H9 (cell line): Measurements from ENCODE around the gene ASIC3. TPM values are rescaled to one million over a fixed set of nuclear protein-coding genes. Genes with fewer than 3 reads are reported as not detected.

Source experiments
- DNase-seq: peaks from one replicate; pipeline ENCODE4 v3.0.0-alpha.2; 2017
- H2AFZ ChIP-seq: one replicate; pipeline ENCODE4 v1.6.1; 2013; ENCODE audit warnings: mild to moderate bottlenecking, low read length, control low read depth, moderate library complexity
- H2AK5ac ChIP-seq: 2 replicates; pipeline ENCODE4 v1.6.1; 2013; ENCODE audit warnings: low read length, control low read depth, mixed read lengths; ENCODE audit not compliant: insufficient read length
- H2BK120ac ChIP-seq: one replicate; pipeline ENCODE4 v1.6.1; 2013; ENCODE audit warnings: low read depth, mild to moderate bottlenecking, low read length, control low read depth, inconsistent platforms; ENCODE audit not compliant: poor library complexity, severe bottlenecking
- H2BK12ac ChIP-seq: 2 replicates; pipeline ENCODE4 v1.6.1; 2013; ENCODE audit warnings: low read length, control low read depth, mixed read lengths, low read depth; ENCODE audit not compliant: insufficient read length
- H2BK15ac ChIP-seq: 2 replicates; pipeline ENCODE4 v1.6.1; 2013; ENCODE audit warnings: low read depth, low read length, control low read depth
- H2BK20ac ChIP-seq: one replicate; pipeline ENCODE4 v1.6.1; 2013; ENCODE audit warnings: low read depth, mild to moderate bottlenecking, low read length, control low read depth, inconsistent platforms; ENCODE audit not compliant: poor library complexity, severe bottlenecking
- H2BK5ac ChIP-seq: 2 replicates; pipeline ENCODE4 v1.6.1; 2013; ENCODE audit warnings: low read length, control low read depth, mixed read lengths; ENCODE audit not compliant: insufficient read length
- H3K14ac ChIP-seq: 2 replicates; pipeline ENCODE4 v1.6.1; 2013; ENCODE audit warnings: low read length, control low read depth; ENCODE audit not compliant: insufficient read depth
- H3K18ac ChIP-seq: 2 replicates; pipeline ENCODE4 v1.6.1; 2013; ENCODE audit warnings: low read depth, mild to moderate bottlenecking, mixed read lengths, low read length, control low read depth; ENCODE audit not compliant: insufficient read length
- H3K23ac ChIP-seq: 2 replicates; pipeline ENCODE4 v1.6.1; 2013; ENCODE audit warnings: low read length, control low read depth, mixed read lengths, low read depth; ENCODE audit not compliant: insufficient read length
- H3K23me2 ChIP-seq: 2 replicates; pipeline ENCODE4 v1.6.1; 2013; ENCODE audit warnings: low read depth, mild to moderate bottlenecking, mixed read lengths, low read length, control low read depth; ENCODE audit not compliant: insufficient read length, poor library complexity, severe bottlenecking
- H3K27ac ChIP-seq: 2 replicates; pipeline ENCODE4 v1.5.1; 2013; ENCODE audit warnings: low read length, control low read depth, mixed read lengths, low read depth; ENCODE audit not compliant: insufficient read length
- H3K27me3 ChIP-seq: 2 replicates; pipeline ENCODE4 v1.6.1; 2013; ENCODE audit warnings: low read length, control low read depth, inconsistent platforms; ENCODE audit not compliant: insufficient read depth
- H3K4ac ChIP-seq: 2 replicates; pipeline ENCODE4 v1.6.1; 2013; ENCODE audit warnings: low read depth, mild to moderate bottlenecking, control low read depth, inconsistent platforms, low read length, moderate library complexity
- H3K4me1 ChIP-seq: 2 replicates; pipeline ENCODE4 v1.6.1; 2013; ENCODE audit warnings: low read length, control low read depth, inconsistent platforms; ENCODE audit not compliant: insufficient read depth
- H3K4me2 ChIP-seq: 2 replicates; pipeline ENCODE4 v1.6.1; 2013; ENCODE audit warnings: low read length, control low read depth, mixed read lengths; ENCODE audit not compliant: insufficient read length, insufficient read depth
- H3K56ac ChIP-seq: 2 replicates; pipeline ENCODE4 v1.6.1; 2013; ENCODE audit warnings: low read depth, mild to moderate bottlenecking, mixed read lengths, low read length, control low read depth; ENCODE audit not compliant: insufficient read length
- H3K79me1 ChIP-seq: 2 replicates; pipeline ENCODE4 v1.6.1; 2013; ENCODE audit warnings: low read depth, mild to moderate bottlenecking, moderate library complexity, low read length, control low read depth, inconsistent platforms; ENCODE audit not compliant: insufficient read depth, poor library complexity, severe bottlenecking
- H3K79me2 ChIP-seq: 2 replicates; pipeline ENCODE4 v1.6.1; 2013; ENCODE audit warnings: low read length, control low read depth, inconsistent platforms; ENCODE audit not compliant: insufficient read depth
- H3K9ac ChIP-seq: 2 replicates; pipeline ENCODE4 v1.6.1; 2013; ENCODE audit warnings: low read length, control low read depth, mixed read lengths; ENCODE audit not compliant: insufficient read length; ENCODE audit errors: extremely low read depth
- H3K9me3 ChIP-seq: one replicate; pipeline ENCODE4 v1.6.1; 2013; ENCODE audit warnings: low read depth, low read length, inconsistent platforms; ENCODE audit not compliant: control insufficient read depth
- H3T11ph ChIP-seq: one replicate; pipeline ENCODE4 v1.6.1; 2013; ENCODE audit warnings: mild to moderate bottlenecking, low read length, control low read depth, inconsistent platforms
- H4K20me1 ChIP-seq: one replicate; pipeline ENCODE4 v1.6.1; 2013; ENCODE audit not compliant: control insufficient read depth, insufficient read length, insufficient read depth
- H4K5ac ChIP-seq: 2 replicates; pipeline ENCODE4 v1.6.1; 2013; ENCODE audit warnings: low read depth, mild to moderate bottlenecking, mixed read lengths, low read length, control low read depth; ENCODE audit not compliant: insufficient read length
- H4K8ac ChIP-seq: replicated peaks from 2 replicates; pipeline ENCODE4 v1.6.1; 2013; ENCODE audit warnings: low read length, control low read depth, mixed read lengths, low read depth; ENCODE audit not compliant: insufficient read length
- H4K91ac ChIP-seq: 2 replicates; pipeline ENCODE4 v1.6.1; 2013; ENCODE audit warnings: low read depth, mild to moderate bottlenecking, moderate library complexity, mixed read lengths, low read length, control low read depth; ENCODE audit not compliant: insufficient read length
- H3K27ac Mint-ChIP-seq, 3 experiments: 2 replicates in 2 of 3; 3 replicates in 1 of 3; pipeline ENCODE4 v1.8.0; 2020 to 2021; ENCODE audit warnings: mixed read lengths in 3 of 3, mild to moderate bottlenecking in 1 of 3, moderate library complexity in 1 of 3
- H3K27me3 Mint-ChIP-seq: 2 replicates; pipeline ENCODE4 v1.8.0; 2021; ENCODE audit warnings: low read depth, mild to moderate bottlenecking, moderate library complexity, mixed read lengths
- H3K36me3 Mint-ChIP-seq, 3 experiments: 2 replicates in 2 of 3; 3 replicates in 1 of 3; pipeline ENCODE4 v1.8.0; 2020 to 2021; ENCODE audit warnings: low read depth in 3 of 3, mixed read lengths in 3 of 3; ENCODE audit not compliant: insufficient read depth in 1 of 3
- H3K4me1 Mint-ChIP-seq, 2 experiments: 2 replicates each; pipeline ENCODE4 v1.8.0; 2020; ENCODE audit warnings: mixed read lengths in 2 of 2
- H3K4me3 Mint-ChIP-seq, 2 experiments: 2 replicates in 1 of 2; 3 replicates in 1 of 2; pipeline ENCODE4 v1.8.0; 2020 to 2021; ENCODE audit warnings: mild to moderate bottlenecking in 2 of 2, mixed read lengths in 2 of 2, moderate library complexity in 1 of 2
- H3K9me3 Mint-ChIP-seq, 2 experiments: 2 replicates in 1 of 2; 3 replicates in 1 of 2; pipeline ENCODE4 v1.8.0; 2020; ENCODE audit warnings: mild to moderate bottlenecking in 2 of 2, mixed read lengths in 2 of 2, moderate library complexity in 1 of 2
- WGBS: extraction: QIAGEN DNeasy Blood & Tissue Kit; methylation state at CpG from one replicate; pipeline ENCODE4 v1.1.7; 2013; ENCODE audit warnings: missing lambda C conversion rate, low lambda C conversion rate, mixed read lengths; ENCODE audit not compliant: insufficient read length; ENCODE audit errors: extremely low coverage; 5-methylcytosine and 5-hydroxymethylcytosine counted together
- total RNA-seq: library from RNA; stranded (reverse); gene quantifications from 2 replicates; pipeline ENCODE4 v1.2.1, GENCODE V29; 2021
- TF ChIP-seq, protein P1 (sequence below): fragments of 200-600 bp; sonication (generic); conservative IDR thresholded peaks from 3 replicates; pipeline ENCODE4 v1.8.0; 2021; ENCODE audit warnings: antibody characterized with exemption, mild to moderate bottlenecking

The ASIC3 gene
- total RNA-seq, 1 experiment from 2014 or later = 1.7 TPM

DNA sequence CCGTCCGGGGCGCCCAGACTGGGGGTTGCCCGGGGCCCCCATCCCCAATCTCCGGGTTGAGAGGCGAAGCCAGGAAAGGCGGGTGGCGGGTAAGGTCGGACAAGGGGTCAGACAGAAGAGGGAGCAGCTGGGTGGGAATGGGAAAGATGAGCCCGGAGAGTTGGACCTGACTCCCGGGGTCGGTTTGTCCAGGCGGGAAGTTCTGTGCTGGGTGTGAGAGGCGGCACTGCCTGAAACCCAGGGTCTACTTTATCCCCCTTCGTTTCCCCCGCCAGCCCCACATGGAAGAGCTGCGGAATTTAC, 11.7 kb downstream of the ASIC3 start:
- H2AFZ ChIP-seq = no peak overlapping the region
- no peak overlapping the region for H3K27ac Mint-ChIP-seq

More for the DNA sequence above, 11.7 kb downstream of the ASIC3 start:
- H3K4me2 ChIP-seq = peak overlapping the region; percentile 58
- H3K9me3 Mint-ChIP-seq = no peaks in the 10 kb centered on the region; a peak in 1 of 5 replicates
- H3K23me2 ChIP-seq = peaks cover 41% of the 10 kb centered on the region
- H2BK120ac ChIP-seq = no peak overlapping the region
- H3K14ac ChIP-seq = no peak overlapping the region
- no peak overlapping the region for H2BK12ac ChIP-seq
- no peak overlapping the region for H3K18ac ChIP-seq
- H3K4ac ChIP-seq = no peak overlapping the region
- H2BK15ac ChIP-seq = no peak overlapping the region
- no peak overlapping the region for H3K23ac ChIP-seq
- H2BK20ac ChIP-seq = no peak overlapping the region
- no peak overlapping the region for H3T11ph ChIP-seq
- no peaks in the 10 kb centered on the region for H3K79me1 ChIP-seq
- no peak overlapping the region for H4K91ac ChIP-seq
- peaks cover 15% of the 10 kb centered on the region for H3K27me3 Mint-ChIP-seq
- no peaks in the 10 kb centered on the region for H4K20me1 ChIP-seq
- H2BK5ac ChIP-seq = no peak overlapping the region
- peaks cover 4 to 12% (median 11%) of the 10 kb centered on the region in 3 experiments; a peak in 6 of 7 replicates for H3K36me3 Mint-ChIP-seq
- H3K9ac ChIP-seq = no peak overlapping the region
- no peaks in the 10 kb centered on the region for H3K9me3 ChIP-seq
- no CpG with 5 or more reads among the region's 17 CpGs for WGBS
- H3K4me1 ChIP-seq = peaks cover 8% of the 10 kb centered on the region
- H4K8ac ChIP-seq = no peak overlapping the region
- DNase-seq = peak; percentile 56
- H3K4me1 Mint-ChIP-seq = peaks cover 40 to 50% of the 10 kb centered on the region in 2 experiments
- TF ChIP-seq, protein P1, sequence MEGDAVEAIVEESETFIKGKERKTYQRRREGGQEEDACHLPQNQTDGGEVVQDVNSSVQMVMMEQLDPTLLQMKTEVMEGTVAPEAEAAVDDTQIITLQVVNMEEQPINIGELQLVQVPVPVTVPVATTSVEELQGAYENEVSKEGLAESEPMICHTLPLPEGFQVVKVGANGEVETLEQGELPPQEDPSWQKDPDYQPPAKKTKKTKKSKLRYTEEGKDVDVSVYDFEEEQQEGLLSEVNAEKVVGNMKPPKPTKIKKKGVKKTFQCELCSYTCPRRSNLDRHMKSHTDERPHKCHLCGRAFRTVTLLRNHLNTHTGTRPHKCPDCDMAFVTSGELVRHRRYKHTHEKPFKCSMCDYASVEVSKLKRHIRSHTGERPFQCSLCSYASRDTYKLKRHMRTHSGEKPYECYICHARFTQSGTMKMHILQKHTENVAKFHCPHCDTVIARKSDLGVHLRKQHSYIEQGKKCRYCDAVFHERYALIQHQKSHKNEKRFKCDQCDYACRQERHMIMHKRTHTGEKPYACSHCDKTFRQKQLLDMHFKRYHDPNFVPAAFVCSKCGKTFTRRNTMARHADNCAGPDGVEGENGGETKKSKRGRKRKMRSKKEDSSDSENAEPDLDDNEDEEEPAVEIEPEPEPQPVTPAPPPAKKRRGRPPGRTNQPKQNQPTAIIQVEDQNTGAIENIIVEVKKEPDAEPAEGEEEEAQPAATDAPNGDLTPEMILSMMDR = peak; percentile 16; the same call in 1 of the 3 replicates
- no peaks in the 10 kb centered on the region for H3K79me2 ChIP-seq
- peak overlapping the region; percentile 78 to 91 for H3K4me3 Mint-ChIP-seq
- no peaks in the 10 kb centered on the region; the same call in 1 of the 2 replicates for H3K27me3 ChIP-seq
- H3K56ac ChIP-seq = no peak overlapping the region
- H4K5ac ChIP-seq = no peak overlapping the region
- no peak overlapping the region for H2AK5ac ChIP-seq
- H3K27ac ChIP-seq = no peak overlapping the region
